DOHH2 (cell line): ENCODE data around the gene KRTAP17-1.

Experiments used
- EZH2phosphoT487 ChIP-seq: fragments of 200-600 bp; sonication (generic); IDR thresholded peaks from 2 replicates; pipeline ENCODE4 v1.6.1; 2017; ENCODE audit warnings: borderline replicate concordance, mild to moderate bottlenecking, antibody characterized with exemption, low read length, moderate library complexity, mixed read lengths
- TF ChIP-seq, protein P1 (sequence below): fragments of 200-600 bp; sonication (generic); IDR thresholded peaks from one replicate; pipeline ENCODE4 v1.5.1; 2014; ENCODE audit warnings: antibody characterized with exemption, mild to moderate bottlenecking, low read depth, low read length; ENCODE audit not compliant: poor library complexity, severe bottlenecking

- TF ChIP-seq, protein P1, sequence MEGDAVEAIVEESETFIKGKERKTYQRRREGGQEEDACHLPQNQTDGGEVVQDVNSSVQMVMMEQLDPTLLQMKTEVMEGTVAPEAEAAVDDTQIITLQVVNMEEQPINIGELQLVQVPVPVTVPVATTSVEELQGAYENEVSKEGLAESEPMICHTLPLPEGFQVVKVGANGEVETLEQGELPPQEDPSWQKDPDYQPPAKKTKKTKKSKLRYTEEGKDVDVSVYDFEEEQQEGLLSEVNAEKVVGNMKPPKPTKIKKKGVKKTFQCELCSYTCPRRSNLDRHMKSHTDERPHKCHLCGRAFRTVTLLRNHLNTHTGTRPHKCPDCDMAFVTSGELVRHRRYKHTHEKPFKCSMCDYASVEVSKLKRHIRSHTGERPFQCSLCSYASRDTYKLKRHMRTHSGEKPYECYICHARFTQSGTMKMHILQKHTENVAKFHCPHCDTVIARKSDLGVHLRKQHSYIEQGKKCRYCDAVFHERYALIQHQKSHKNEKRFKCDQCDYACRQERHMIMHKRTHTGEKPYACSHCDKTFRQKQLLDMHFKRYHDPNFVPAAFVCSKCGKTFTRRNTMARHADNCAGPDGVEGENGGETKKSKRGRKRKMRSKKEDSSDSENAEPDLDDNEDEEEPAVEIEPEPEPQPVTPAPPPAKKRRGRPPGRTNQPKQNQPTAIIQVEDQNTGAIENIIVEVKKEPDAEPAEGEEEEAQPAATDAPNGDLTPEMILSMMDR = no peak
- no peak for TF ChIP-seq EZH2phosphoT487
Measured at GRCh38 chr17:41339571-41340172, 24.2 kb upstream of the KRTAP17-1 start.
